ENCODE data around the gene LRRC4C. TPM values are rescaled to one million over a fixed set of nuclear protein-coding genes. Genes with fewer than 3 reads are reported as not detected.

Gene LRRC4C
- total RNA-seq, 1 donor, result 0.27 TPM

DNA sequence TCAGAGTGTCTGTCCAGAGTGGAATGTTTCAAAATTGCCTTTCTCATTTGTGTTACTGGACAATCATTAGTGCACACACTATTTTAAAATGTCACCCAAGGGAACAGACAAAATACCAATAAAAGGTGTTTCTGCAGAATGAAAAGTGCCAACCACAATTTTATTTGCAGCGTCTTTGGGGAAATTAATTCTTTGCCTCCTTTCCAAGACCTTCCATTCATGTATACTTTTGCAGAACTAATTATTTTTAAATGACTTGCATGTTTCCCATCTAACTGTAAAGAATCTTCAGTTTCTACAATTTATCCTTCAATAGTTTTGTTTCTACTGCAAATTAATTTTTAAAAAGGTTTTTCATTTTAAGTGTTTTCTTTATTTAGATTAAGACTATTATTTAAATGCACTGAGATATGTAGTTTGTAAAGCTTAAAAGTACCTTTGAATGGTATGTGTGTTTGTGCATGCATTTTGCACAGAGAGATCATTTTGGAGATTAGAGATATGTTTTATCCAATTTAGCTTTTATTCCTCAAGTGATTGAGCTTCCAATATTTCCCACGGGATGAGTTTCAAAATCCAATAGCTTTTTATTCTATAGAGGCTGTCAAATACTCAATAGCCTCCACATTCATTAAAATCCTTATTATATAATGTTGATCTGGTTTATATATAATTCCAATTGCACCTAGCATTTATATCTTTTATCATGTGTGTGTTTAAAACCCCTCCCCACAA, 1235.7 kb downstream of the LRRC4C start:
- no peak overlapping the region for H3K4me3 ChIP-seq (ENCODE audit: low read depth, low read length)
- DNase-seq (ENCODE audit: low read depth), result no peak
- TF ChIP-seq, protein P1, sequence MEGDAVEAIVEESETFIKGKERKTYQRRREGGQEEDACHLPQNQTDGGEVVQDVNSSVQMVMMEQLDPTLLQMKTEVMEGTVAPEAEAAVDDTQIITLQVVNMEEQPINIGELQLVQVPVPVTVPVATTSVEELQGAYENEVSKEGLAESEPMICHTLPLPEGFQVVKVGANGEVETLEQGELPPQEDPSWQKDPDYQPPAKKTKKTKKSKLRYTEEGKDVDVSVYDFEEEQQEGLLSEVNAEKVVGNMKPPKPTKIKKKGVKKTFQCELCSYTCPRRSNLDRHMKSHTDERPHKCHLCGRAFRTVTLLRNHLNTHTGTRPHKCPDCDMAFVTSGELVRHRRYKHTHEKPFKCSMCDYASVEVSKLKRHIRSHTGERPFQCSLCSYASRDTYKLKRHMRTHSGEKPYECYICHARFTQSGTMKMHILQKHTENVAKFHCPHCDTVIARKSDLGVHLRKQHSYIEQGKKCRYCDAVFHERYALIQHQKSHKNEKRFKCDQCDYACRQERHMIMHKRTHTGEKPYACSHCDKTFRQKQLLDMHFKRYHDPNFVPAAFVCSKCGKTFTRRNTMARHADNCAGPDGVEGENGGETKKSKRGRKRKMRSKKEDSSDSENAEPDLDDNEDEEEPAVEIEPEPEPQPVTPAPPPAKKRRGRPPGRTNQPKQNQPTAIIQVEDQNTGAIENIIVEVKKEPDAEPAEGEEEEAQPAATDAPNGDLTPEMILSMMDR (IDR thresholded peaks at IDR 0.05; ENCODE audit: insufficient read depth, low read length), result no peak

DNA sequence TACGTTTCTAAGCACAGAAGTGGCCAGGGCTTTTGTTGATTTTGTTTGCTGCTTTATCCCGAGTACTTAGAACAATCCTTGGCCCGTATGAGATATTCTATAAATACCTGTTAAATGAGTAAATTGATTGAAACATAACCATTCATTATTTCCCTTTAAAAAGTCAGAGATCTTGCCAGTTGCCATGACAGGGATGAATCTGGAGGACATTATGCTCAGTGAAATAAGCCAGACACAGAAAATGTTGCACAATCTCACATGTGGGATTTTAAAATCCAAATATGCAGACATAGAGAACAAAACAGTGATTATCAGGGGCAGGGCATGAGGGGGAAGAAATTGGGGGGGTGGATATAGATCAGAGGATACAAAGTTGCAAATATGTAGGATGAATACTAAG, 1240.1 kb downstream of the LRRC4C start:
- TF ChIP-seq, protein P1 (IDR thresholded peaks at IDR 0.05; ENCODE audit: insufficient read depth, low read length), result no peak
- no peak for DNase-seq (ENCODE audit: low read depth)
- no peak overlapping the region for H3K4me3 ChIP-seq (ENCODE audit: low read depth, low read length)

DNA sequence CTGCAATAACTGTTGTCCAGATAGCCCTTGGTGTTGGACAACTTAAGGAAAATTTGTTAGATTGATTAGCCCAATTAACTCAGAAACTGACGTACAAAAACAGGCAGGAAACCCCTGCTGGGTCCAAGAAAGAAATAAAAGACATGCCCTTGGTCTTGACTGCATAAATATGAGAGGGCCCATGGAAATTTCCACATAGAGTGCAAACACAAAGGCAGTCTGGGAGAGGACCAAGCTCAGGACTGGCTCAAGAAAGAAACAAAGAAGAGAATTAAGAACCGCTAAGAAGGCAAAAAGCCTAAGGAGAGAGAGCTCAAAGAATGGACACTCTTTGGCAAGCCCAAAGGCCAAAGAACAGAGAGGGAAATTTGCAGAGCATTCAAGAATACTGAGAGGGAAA, 1243.9 kb downstream of the LRRC4C start:
- DNase-seq (ENCODE audit: low read depth), result no peak
- no peak overlapping the region for H3K4me3 ChIP-seq (ENCODE audit: low read depth, low read length)
- TF ChIP-seq, protein P1 (IDR thresholded peaks at IDR 0.05; ENCODE audit: insufficient read depth, low read length), result no peak

DNA sequence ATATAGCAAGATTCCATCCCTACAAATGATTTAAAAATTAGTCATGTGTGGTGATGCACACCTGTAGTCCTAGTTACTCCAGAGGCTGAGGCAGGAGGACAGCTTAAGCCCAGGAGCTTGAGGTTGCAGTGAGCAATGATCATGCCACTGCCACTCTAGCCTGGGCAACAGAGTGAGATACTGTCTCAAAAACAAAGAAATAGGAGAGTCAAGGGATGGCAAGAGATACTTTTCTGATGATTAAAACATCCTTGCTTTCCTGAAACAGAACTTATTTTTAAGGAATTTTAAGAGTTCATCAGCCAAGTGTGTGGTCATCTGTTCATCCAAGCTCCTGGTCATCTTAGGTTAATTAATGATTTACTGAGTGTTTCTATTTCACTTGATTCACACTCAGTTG, 1252.0 kb downstream of the LRRC4C start:
- no peak overlapping the region for H3K4me3 ChIP-seq (ENCODE audit: low read depth, low read length)
- TF ChIP-seq, protein P1 (IDR thresholded peaks at IDR 0.05; ENCODE audit: insufficient read depth, low read length), result no peak
- no peak for DNase-seq (ENCODE audit: low read depth)

DNA sequence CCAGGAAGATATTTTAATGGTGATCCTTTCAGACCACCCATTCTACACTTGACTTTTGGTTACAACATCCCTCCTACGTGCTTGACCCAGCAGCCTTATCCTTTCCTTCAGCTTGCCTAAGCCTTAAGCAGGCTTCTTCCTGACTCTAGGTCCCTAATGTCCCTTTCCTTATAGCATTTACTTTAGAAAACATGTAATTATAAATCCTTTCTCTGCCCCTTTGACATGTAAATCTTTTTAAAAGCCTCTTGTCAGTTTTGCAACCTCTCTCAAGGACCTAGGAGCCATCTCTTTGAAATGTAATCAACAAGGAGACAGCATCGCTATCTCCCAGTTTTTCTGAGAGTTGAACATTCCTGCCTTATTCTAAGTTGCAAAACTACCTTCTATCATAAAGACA, 1255.2 kb downstream of the LRRC4C start:
- TF ChIP-seq, protein P1 (IDR thresholded peaks at IDR 0.05; ENCODE audit: insufficient read depth, low read length), result no peak
- DNase-seq (ENCODE audit: low read depth), result no peak
- no peak overlapping the region for H3K4me3 ChIP-seq (ENCODE audit: low read depth, low read length)

DNA sequence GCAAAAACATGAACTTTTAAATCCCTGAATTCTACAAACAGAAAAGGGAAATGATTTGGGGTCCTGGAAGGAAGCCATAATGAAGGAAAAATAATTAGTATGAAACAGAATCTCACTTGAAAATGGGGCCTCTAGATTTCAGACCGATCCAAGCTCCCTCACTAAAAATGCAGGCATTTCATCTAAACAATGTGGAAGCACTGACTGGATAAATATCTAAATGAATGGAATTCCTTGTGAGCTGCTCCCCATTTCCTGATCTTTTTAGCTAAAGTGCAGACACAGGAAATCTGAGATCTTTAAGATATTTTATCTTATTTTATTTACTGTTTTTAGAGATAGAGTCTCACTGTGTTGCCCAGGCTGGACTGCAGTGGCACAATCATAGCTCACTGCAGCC, 1255.8 kb downstream of the LRRC4C start:
- TF ChIP-seq, protein P1 (IDR thresholded peaks at IDR 0.05; ENCODE audit: insufficient read depth, low read length), result no peak
- H3K4me3 ChIP-seq (ENCODE audit: low read depth, low read length), result no peak overlapping the region
- no peak for DNase-seq (ENCODE audit: low read depth)
